Erythroblast (primary cell): ENCODE measurements around the gene CCDC33.

Source experiments
- GATA1 ChIP-seq: IDR thresholded peaks from 2 replicates; pipeline ENCODE4 v1.6.1; 2011; ENCODE audit warnings: low read depth, mild to moderate bottlenecking, control low read depth, low read length, moderate library complexity
- POLR2A ChIP-seq: IDR thresholded peaks from 2 replicates; pipeline ENCODE4 v1.6.1; 2011; ENCODE audit warnings: mild to moderate bottlenecking, low read length

- TF ChIP-seq POLR2A: no peak
- TF ChIP-seq GATA1: no peak
Observed at GRCh38 chr15:74251131-74251811, 15.1 kb downstream of the CCDC33 start.
